Neural cell (in vitro differentiated cells): ENCODE data around the gene ZZZ3. TPM values are rescaled to one million over a fixed set of nuclear protein-coding genes. Genes with fewer than 3 reads are reported as not detected.

Experiments
- H2AFZ ChIP-seq: fragments of 200-600, 300-800 bp; sonication (generic), shearing (Covaris generic); 2 replicates; pipeline ENCODE4 v1.6.0; 2014; ENCODE audit warnings: low read depth, mild to moderate bottlenecking, antibody characterized with exemption, low read length, moderate library complexity
- H3F3A ChIP-seq: fragments of 200-600 bp; shearing (Covaris generic); 2 replicates; pipeline ENCODE4 v1.6.1; 2016; ENCODE audit warnings: mild to moderate bottlenecking, moderate library complexity, mixed read lengths, antibody characterized with exemption, low read length; ENCODE audit not compliant: insufficient read depth, poor library complexity, severe bottlenecking
- H3K27ac ChIP-seq: fragments of 200-600, 300-800 bp; sonication (generic), shearing (Covaris generic); 2 replicates; pipeline ENCODE4 v1.5.1; 2014; ENCODE audit warnings: mild to moderate bottlenecking, low read length, moderate library complexity
- H3K27me3 ChIP-seq: fragments of 300-800, 200-600 bp; sonication (generic), shearing (Covaris generic); 2 replicates; pipeline ENCODE4 v1.6.0; 2014; ENCODE audit warnings: mild to moderate bottlenecking, low read depth, low read length, moderate library complexity; ENCODE audit not compliant: insufficient read depth
- H3K36me3 ChIP-seq: fragments of 300-800, 200-600 bp; sonication (generic), shearing (Covaris generic); 2 replicates; pipeline ENCODE4 v1.5.1; 2014; ENCODE audit warnings: mild to moderate bottlenecking, antibody characterized with exemption, low read length, moderate library complexity; ENCODE audit not compliant: insufficient read depth
- H3K4me2 ChIP-seq: fragments of 300-800, 200-600 bp; sonication (generic), shearing (Covaris generic); 2 replicates; pipeline ENCODE4 v1.6.0; 2014; ENCODE audit warnings: mild to moderate bottlenecking, low read length
- H3K4me3 ChIP-seq: fragments of 300-800, 200-600 bp; sonication (generic), shearing (Covaris generic); 2 replicates; pipeline ENCODE4 v1.5.1; 2014; ENCODE audit warnings: mild to moderate bottlenecking, low read length, moderate library complexity
- H3K79me2 ChIP-seq: fragments of 200-600 bp; shearing (Covaris generic); replicated peaks from 2 replicates; pipeline ENCODE4 v1.6.0; 2014; ENCODE audit warnings: mild to moderate bottlenecking, low read length, moderate library complexity; ENCODE audit not compliant: insufficient read depth
- H3K9ac ChIP-seq: fragments of 300-800, 200-600 bp; sonication (generic), shearing (Covaris generic); 2 replicates; pipeline ENCODE4 v1.6.1; 2016; ENCODE audit warnings: mild to moderate bottlenecking, low read length, mixed read lengths
- H3K9me2 ChIP-seq: fragments of 200-600 bp; shearing (Covaris generic); 2 replicates; pipeline ENCODE4 v1.6.1; 2016; ENCODE audit warnings: mild to moderate bottlenecking, low read length, mixed read lengths; ENCODE audit not compliant: insufficient read depth
- H3K9me3 ChIP-seq: fragments of 200-600, 300-800 bp; sonication (generic), shearing (Covaris generic); 2 replicates; pipeline ENCODE4 v1.6.1; 2016; ENCODE audit warnings: mild to moderate bottlenecking, mixed run types, low read length, moderate library complexity, mixed read lengths
- H4K20me1 ChIP-seq: fragments of 200-600 bp; shearing (Covaris generic); 2 replicates; pipeline ENCODE4 v1.6.1; 2016; ENCODE audit warnings: mild to moderate bottlenecking, mixed run types; ENCODE audit not compliant: insufficient read depth
- EP300 ChIP-seq: fragments of 450-650 bp; conservative IDR thresholded peaks from 2 replicates; pipeline ENCODE4 v1.6.1; 2014; ENCODE audit warnings: antibody characterized with exemption, mild to moderate bottlenecking, moderate library complexity; ENCODE audit not compliant: poor library complexity, severe bottlenecking
- EZH2 ChIP-seq: fragments of 200-600, 300-800 bp; shearing (Covaris generic), sonication (generic); IDR thresholded peaks from 2 replicates; pipeline ENCODE4 v1.6.1; 2014; ENCODE audit warnings: antibody characterized with exemption, low read length, borderline replicate concordance, mild to moderate bottlenecking; ENCODE audit not compliant: insufficient read depth, poor library complexity, severe bottlenecking
- MXI1 ChIP-seq: fragments of 450-650 bp; conservative IDR thresholded peaks from 2 replicates; pipeline ENCODE4 v1.6.1; 2014; ENCODE audit warnings: antibody characterized with exemption, mild to moderate bottlenecking; ENCODE audit not compliant: poor library complexity, severe bottlenecking
- POLR2AphosphoS5 ChIP-seq: IDR thresholded peaks from 2 replicates; pipeline ENCODE4 v1.6.1; 2012
- RAD21 ChIP-seq: fragments of 450-650 bp; conservative IDR thresholded peaks from 2 replicates; pipeline ENCODE4 v1.6.1; 2014; ENCODE audit warnings: antibody characterized with exemption, mild to moderate bottlenecking, moderate library complexity
- SMC3 ChIP-seq: fragments of 450-650 bp; conservative IDR thresholded peaks from 2 replicates; pipeline ENCODE4 v1.6.1; 2014; ENCODE audit warnings: antibody characterized with exemption, mild to moderate bottlenecking, moderate library complexity; ENCODE audit not compliant: poor library complexity
- TAF1 ChIP-seq: IDR thresholded peaks from 2 replicates; pipeline ENCODE4 v1.6.1; 2012; ENCODE audit warnings: low read depth
- polyA plus RNA-seq: library from polyadenylated mRNA; depleted of rRNA; stranded (reverse); fragments of >200 nt; gene quantifications from 2 replicates; pipeline ENCODE4 v1.2.3, GENCODE V29; 2014
- TF ChIP-seq, protein P1 (sequence below): fragments of 450-650 bp; IDR thresholded peaks from 2 replicates; pipeline ENCODE4 v1.5.1; 2014; ENCODE audit warnings: antibody characterized with exemption, mild to moderate bottlenecking, moderate library complexity; ENCODE audit not compliant: poor library complexity, severe bottlenecking
- TF ChIP-seq, protein P2 (sequence below): IDR thresholded peaks from 2 replicates; pipeline ENCODE4 v1.6.1; 2012; ENCODE audit warnings: borderline replicate concordance

The ZZZ3 gene
- polyA plus RNA-seq, 1 donor from 2014 or later: 48.5 TPM

DNA sequence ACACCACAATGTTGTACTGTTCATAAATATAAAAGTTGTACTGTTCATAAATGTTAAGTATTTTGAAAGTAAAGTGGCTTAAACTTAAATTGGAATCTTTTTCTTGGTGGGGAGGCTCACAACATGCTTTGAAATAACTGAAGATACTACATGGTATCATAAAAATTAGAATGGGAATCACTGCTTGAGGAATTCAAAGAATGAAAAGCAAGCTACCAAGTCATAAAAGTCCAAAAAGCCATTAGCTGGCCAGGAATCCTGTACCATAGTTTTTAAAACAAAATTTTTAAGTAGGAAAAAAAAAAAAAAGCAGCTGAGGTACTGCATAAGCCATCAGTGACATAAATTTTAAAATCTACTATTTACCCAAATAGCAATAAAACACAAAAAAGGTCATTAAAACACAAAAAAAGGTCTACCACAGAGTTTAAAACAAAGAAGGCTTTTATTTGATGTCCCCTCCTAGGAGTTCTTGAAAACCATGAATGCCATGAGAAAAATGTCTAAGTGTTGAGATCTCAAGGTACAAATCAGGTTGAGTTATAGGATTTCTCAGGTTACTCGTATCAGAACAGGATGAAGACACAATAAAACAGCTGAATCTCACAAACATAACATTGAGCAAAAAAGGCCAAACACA, 8.6 kb downstream of the ZZZ3 start:
- H3K4me2 ChIP-seq: no peak overlapping the region
- no peaks in the 10 kb centered on the region for H3F3A ChIP-seq
- H3K79me2 ChIP-seq: peaks cover 62% of the 10 kb centered on the region
- no peaks in the 10 kb centered on the region for H3K27me3 ChIP-seq
- no peak overlapping the region for H3K9ac ChIP-seq
- H3K9me2 ChIP-seq: no peaks in the 10 kb centered on the region
- H3K4me3 ChIP-seq: no peak overlapping the region
- no peak overlapping the region for H2AFZ ChIP-seq
- no peaks in the 10 kb centered on the region for H3K9me3 ChIP-seq
- H3K36me3 ChIP-seq: no peaks in the 10 kb centered on the region
- no peak overlapping the region for H3K27ac ChIP-seq
- no peaks in the 10 kb centered on the region for H4K20me1 ChIP-seq
- TF ChIP-seq MXI1 (no peak), SMC3 (no peak), POLR2AphosphoS5 (no peak), EZH2 (no peak)
- TF ChIP-seq, protein P1, sequence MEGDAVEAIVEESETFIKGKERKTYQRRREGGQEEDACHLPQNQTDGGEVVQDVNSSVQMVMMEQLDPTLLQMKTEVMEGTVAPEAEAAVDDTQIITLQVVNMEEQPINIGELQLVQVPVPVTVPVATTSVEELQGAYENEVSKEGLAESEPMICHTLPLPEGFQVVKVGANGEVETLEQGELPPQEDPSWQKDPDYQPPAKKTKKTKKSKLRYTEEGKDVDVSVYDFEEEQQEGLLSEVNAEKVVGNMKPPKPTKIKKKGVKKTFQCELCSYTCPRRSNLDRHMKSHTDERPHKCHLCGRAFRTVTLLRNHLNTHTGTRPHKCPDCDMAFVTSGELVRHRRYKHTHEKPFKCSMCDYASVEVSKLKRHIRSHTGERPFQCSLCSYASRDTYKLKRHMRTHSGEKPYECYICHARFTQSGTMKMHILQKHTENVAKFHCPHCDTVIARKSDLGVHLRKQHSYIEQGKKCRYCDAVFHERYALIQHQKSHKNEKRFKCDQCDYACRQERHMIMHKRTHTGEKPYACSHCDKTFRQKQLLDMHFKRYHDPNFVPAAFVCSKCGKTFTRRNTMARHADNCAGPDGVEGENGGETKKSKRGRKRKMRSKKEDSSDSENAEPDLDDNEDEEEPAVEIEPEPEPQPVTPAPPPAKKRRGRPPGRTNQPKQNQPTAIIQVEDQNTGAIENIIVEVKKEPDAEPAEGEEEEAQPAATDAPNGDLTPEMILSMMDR: no peak

DNA sequence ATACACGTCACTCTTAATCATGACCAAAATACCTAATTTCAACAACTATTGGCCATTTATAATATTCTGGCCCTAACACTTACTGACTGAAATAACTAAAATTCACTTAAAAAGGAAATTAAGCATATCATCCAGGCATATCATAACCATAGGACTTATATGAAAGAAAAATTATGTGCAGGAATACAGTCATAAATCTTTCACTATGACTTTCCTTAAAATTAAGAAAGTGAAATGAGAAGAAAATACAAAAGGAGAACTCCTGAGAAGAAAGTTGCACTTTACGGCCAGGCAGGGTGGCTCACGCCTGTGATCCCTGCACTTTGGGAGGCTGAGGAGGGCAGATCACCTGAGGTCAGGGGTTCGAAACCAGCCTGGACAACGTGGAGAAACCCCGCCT, 9.4 kb downstream of the ZZZ3 start:
- Histone ChIP-seq H3K27ac (no peak overlapping the region), H3K9me2 (no peaks in the 10 kb centered on the region), H3K4me2 (no peak overlapping the region), H3K79me2 (peaks cover 57% of the 10 kb centered on the region), H3K9me3 (no peaks in the 10 kb centered on the region), H3K4me3 (no peak overlapping the region), H3K9ac (no peak overlapping the region), H3K36me3 (no peaks in the 10 kb centered on the region), H4K20me1 (no peaks in the 10 kb centered on the region), H3K27me3 (no peaks in the 10 kb centered on the region), H3F3A (no peaks in the 10 kb centered on the region), H2AFZ (no peak overlapping the region)
- no peak for TF ChIP-seq MXI1

DNA sequence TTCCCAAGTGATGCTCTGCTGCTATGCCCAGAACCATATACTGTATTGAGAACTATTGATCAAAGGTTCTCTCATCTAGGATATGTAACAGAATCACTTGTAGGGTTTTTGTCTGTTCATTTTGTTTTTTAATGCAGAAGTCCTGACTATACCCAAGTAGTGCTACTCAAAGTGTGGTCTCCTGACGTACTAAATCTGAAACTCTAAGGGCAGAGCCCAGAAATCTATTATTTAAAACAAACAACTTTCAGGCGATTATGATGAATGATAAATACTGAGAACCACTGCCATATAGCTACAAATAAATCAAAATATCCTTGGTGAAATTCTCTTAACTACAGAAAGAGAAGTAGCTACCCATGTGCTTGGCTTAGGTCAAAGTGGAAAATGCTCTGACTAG, 10.1 kb downstream of the ZZZ3 start:
- no peak for TF ChIP-seq EP300
- no peak for TF ChIP-seq POLR2AphosphoS5
- no peak overlapping the region for H3K9ac ChIP-seq
- no peaks in the 10 kb centered on the region for H3F3A ChIP-seq
- no peak overlapping the region for H3K4me3 ChIP-seq
- H3K27me3 ChIP-seq: no peaks in the 10 kb centered on the region
- no peak overlapping the region for H3K4me2 ChIP-seq
- H3K27ac ChIP-seq: no peak overlapping the region
- peaks cover 56% of the 10 kb centered on the region for H3K79me2 ChIP-seq
- H3K9me3 ChIP-seq: no peaks in the 10 kb centered on the region
- H3K36me3 ChIP-seq: no peaks in the 10 kb centered on the region
- H4K20me1 ChIP-seq: no peaks in the 10 kb centered on the region
- no peaks in the 10 kb centered on the region for H3K9me2 ChIP-seq
- no peak overlapping the region for H2AFZ ChIP-seq

DNA sequence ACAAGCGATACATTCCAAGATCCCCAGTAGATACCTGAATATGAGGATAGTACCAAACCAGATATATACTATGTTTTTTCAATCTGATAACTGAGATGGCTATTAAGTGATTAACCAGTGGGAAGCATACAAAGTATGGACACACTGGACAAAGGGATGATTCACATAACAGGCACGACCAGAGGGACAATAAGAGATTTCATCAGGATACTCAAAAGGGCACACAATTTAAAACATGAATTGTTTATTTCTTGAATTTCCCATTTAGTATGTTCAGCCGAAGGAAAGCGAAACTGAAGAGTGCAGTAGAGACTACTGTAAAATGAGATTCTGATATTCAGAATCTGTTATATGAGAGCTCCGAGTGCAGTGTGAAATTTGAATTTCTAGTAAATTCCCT, 10.6 kb downstream of the ZZZ3 start:
- H3K4me2 ChIP-seq: no peak overlapping the region
- no peak overlapping the region for H3K9ac ChIP-seq
- no peaks in the 10 kb centered on the region for H4K20me1 ChIP-seq
- H3K4me3 ChIP-seq: no peak overlapping the region
- no peaks in the 10 kb centered on the region for H3K9me2 ChIP-seq
- H3K27ac ChIP-seq: no peak overlapping the region
- peaks cover 55% of the 10 kb centered on the region for H3K79me2 ChIP-seq
- TF ChIP-seq, protein P1: no peak
- TF ChIP-seq MXI1: no peak
- no peak for TF ChIP-seq RAD21
- no peak for TF ChIP-seq POLR2AphosphoS5
- TF ChIP-seq, protein P2, sequence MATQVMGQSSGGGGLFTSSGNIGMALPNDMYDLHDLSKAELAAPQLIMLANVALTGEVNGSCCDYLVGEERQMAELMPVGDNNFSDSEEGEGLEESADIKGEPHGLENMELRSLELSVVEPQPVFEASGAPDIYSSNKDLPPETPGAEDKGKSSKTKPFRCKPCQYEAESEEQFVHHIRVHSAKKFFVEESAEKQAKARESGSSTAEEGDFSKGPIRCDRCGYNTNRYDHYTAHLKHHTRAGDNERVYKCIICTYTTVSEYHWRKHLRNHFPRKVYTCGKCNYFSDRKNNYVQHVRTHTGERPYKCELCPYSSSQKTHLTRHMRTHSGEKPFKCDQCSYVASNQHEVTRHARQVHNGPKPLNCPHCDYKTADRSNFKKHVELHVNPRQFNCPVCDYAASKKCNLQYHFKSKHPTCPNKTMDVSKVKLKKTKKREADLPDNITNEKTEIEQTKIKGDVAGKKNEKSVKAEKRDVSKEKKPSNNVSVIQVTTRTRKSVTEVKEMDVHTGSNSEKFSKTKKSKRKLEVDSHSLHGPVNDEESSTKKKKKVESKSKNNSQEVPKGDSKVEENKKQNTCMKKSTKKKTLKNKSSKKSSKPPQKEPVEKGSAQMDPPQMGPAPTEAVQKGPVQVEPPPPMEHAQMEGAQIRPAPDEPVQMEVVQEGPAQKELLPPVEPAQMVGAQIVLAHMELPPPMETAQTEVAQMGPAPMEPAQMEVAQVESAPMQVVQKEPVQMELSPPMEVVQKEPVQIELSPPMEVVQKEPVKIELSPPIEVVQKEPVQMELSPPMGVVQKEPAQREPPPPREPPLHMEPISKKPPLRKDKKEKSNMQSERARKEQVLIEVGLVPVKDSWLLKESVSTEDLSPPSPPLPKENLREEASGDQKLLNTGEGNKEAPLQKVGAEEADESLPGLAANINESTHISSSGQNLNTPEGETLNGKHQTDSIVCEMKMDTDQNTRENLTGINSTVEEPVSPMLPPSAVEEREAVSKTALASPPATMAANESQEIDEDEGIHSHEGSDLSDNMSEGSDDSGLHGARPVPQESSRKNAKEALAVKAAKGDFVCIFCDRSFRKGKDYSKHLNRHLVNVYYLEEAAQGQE: no peak
- TF ChIP-seq EZH2: no peak
- no peak for TF ChIP-seq SMC3
- no peak for TF ChIP-seq TAF1
- TF ChIP-seq EP300: no peak
- no peaks in the 10 kb centered on the region for H3K9me3 ChIP-seq
- no peak overlapping the region for H2AFZ ChIP-seq
- no peaks in the 10 kb centered on the region for H3K27me3 ChIP-seq
- no peaks in the 10 kb centered on the region for H3K36me3 ChIP-seq
- no peaks in the 10 kb centered on the region for H3F3A ChIP-seq
